ENCODE results near the gene SLC25A23. TPM values are rescaled to one million over a fixed set of nuclear protein-coding genes. Genes with fewer than 3 reads are reported as not detected.

Gene SLC25A23
- polyA plus RNA-seq, 1 donor = 27.9 TPM

- DNase-seq = no peak
- no CpG with 5 or more reads among the region's 114 CpGs for WGBS (ENCODE audit: insufficient coverage, low lambda C conversion rate)
- peaks cover 1% of the 10 kb centered on the region for H3K27me3 ChIP-seq (ENCODE audit: control insufficient read depth, insufficient read depth, low read length)
- H3K27ac ChIP-seq (ENCODE audit: low read length) = peak within 1 kb of the TSS; percentile 55
- peaks cover 8% of the 10 kb centered on the region for H3K9me3 ChIP-seq (ENCODE audit: control insufficient read depth, low read depth, low read length)
- peaks cover 32% of the 10 kb centered on the region for H3K36me3 ChIP-seq (ENCODE audit: control insufficient read depth, insufficient read depth, low read length)
- H3K4me3 ChIP-seq (ENCODE audit: low read length) = peak within 1 kb of the TSS; percentile 83
- peaks cover 12% of the 10 kb centered on the region for H3K4me1 ChIP-seq (ENCODE audit: control insufficient read depth, insufficient read depth, low read length)
These were observed 35.2 kb downstream of the SLC25A23 start, which contains the start of gene KHSRP for GRCh38 chr19:6424195-6424938. Gene KHSRP (minus strand): TSS chr19:6424811. CDS start chr19:6424701, 110 bp downstream.

DNA sequence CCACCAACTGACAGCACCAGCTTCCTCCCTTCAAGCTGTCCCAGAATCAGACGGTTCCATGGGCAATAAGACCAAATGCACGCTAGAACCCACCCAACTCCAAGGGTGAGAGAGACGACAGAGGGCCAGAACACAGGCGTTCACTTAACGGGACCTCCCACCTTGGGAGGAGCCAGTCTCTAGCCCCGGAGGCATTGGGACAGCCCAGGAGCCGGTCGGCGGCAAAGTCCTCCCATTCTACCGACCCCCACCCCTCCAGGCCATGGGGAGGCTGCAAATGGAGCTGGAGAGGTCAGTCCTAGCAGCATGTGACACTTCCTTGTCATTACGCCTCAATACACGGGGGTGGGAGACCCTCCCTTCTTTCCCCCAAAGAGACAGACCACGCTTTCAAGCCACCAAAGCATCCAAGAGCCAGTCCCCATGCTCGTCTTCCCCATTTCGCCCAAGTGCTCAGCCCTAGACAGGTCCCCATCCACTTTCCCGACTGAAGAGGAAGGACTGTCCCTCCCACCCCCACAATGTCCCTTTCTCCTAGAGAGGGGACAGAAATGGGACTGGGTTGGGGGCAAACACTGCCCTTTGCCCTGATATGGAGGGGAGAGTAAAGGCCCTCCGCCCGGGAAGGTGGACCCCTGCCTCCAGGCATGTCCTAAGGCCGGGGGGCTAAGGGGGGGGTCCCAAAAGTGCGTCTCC lies 35.9 kb downstream of the SLC25A23 start:
- peak overlapping the region; percentile 83 for H3K4me3 ChIP-seq (ENCODE audit: low read length)
- DNase-seq = peak in 1 of 2 donors; percentile 54
- peaks cover 8% of the 10 kb centered on the region for H3K9me3 ChIP-seq (ENCODE audit: control insufficient read depth, low read depth, low read length)
- peaks cover 39% of the 10 kb centered on the region for H3K36me3 ChIP-seq (ENCODE audit: control insufficient read depth, insufficient read depth, low read length)
- no CpG with 5 or more reads among the region's 20 CpGs for WGBS (ENCODE audit: insufficient coverage, low lambda C conversion rate)
- peaks cover 12% of the 10 kb centered on the region for H3K4me1 ChIP-seq (ENCODE audit: control insufficient read depth, insufficient read depth, low read length)
- peak overlapping the region; percentile 41 for H3K27ac ChIP-seq (ENCODE audit: low read length)
- no peaks in the 10 kb centered on the region for H3K27me3 ChIP-seq (ENCODE audit: control insufficient read depth, insufficient read depth, low read length)

DNA sequence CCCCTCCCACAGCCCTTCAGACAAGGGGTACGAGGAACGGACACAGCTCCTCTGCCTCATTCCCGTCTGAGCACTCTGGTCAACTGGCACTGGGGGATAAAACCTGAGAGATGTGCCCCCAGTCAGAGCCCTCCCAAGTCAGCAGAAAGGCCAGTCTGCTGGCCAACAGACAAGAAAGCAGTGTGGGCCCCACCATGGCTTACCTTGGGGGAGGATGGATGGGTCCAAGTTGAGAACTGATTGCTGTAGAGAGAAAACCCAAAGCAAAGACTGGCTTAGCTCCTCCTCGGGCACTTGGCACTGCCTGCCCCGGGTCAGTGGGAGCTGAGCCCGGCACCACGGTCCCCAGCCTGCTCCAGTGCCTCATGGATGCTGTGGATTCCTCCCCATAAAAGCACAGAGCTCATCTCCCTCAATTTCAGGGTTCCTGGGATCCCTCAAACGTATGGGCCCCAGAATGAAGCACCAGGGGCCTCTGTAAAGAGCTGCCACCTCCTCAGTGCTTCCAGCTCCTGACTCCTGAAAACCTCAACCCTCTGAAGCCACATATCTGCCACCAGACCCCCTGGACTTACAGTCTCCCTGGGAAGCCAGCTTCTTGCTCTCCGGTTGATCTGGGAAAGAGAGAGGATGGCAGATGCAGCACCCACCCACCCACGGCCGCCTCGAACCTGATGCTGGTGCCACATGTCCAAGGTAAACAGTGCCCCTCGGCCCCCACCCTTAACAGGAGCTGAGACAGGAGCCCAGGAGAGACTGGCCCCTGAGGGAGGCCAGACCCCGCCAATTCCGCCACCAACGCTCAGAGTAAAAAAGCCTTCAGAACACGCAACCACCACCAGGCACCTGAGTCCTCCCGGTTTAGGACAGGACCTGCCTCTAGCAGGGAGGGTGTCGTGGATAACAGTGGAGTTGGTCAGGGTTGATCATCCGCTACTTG lies 38.2 kb downstream of the SLC25A23 start:
- Histone ChIP-seq H3K36me3 (ENCODE audit: control insufficient read depth, insufficient read depth, low read length) (peaks cover 62% of the 10 kb centered on the region), H3K27me3 (ENCODE audit: control insufficient read depth, insufficient read depth, low read length) (no peaks in the 10 kb centered on the region), H3K4me3 (ENCODE audit: low read length) (no peak overlapping the region), H3K27ac (ENCODE audit: low read length) (no peak overlapping the region), H3K9me3 (ENCODE audit: control insufficient read depth, low read depth, low read length) (peaks cover 8% of the 10 kb centered on the region), H3K4me1 (ENCODE audit: control insufficient read depth, insufficient read depth, low read length) (peaks cover 12% of the 10 kb centered on the region)
- WGBS (ENCODE audit: insufficient coverage, low lambda C conversion rate) = no CpG with 5 or more reads among the region's 20 CpGs
- no peak for DNase-seq

DNA sequence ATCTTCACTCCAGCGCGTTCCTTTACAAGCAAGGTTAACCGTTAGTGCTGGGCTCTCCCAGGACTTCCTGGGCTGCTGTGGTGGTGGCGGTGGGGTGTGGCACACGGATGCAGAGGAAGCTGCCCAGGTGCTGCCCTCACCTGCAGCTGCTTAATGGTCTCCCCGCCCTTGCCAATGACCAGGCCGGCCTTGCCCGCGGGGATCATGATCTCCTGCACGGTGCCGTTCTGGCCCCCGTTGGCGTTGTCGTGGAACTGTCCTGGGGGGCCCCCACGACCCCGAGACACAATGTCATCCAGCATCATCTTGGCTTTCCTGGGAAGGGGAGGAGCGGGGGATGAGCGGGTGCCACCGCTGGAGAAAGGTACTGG lies 41.0 kb downstream of the SLC25A23 start:
- H3K9me3 ChIP-seq (ENCODE audit: control insufficient read depth, low read depth, low read length) = peaks cover 5% of the 10 kb centered on the region
- H3K4me3 ChIP-seq (ENCODE audit: low read length) = no peak overlapping the region
- peaks cover 86% of the 10 kb centered on the region for H3K36me3 ChIP-seq (ENCODE audit: control insufficient read depth, insufficient read depth, low read length)
- H3K4me1 ChIP-seq (ENCODE audit: control insufficient read depth, insufficient read depth, low read length) = peaks cover 8% of the 10 kb centered on the region
- no peak for DNase-seq
- whole genome bisulfite sequencing (ENCODE audit: insufficient coverage, low lambda C conversion rate) = no CpG with 5 or more reads among the region's 19 CpGs
- no peaks in the 10 kb centered on the region for H3K27me3 ChIP-seq (ENCODE audit: control insufficient read depth, insufficient read depth, low read length)
- H3K27ac ChIP-seq (ENCODE audit: low read length) = no peak overlapping the region

GRCh38 chr19:6417713-6418561 lies 41.7 kb downstream of the SLC25A23 start:
- H3K9me3 ChIP-seq (ENCODE audit: control insufficient read depth, low read depth, low read length) = peaks cover 5% of the 10 kb centered on the region
- no peak overlapping the region for H3K27ac ChIP-seq (ENCODE audit: low read length)
- WGBS (ENCODE audit: insufficient coverage, low lambda C conversion rate) = no CpG with 5 or more reads among the region's 33 CpGs
- H3K4me3 ChIP-seq (ENCODE audit: low read length) = no peak overlapping the region
- DNase-seq = no peak
- peaks cover 9% of the 10 kb centered on the region for H3K4me1 ChIP-seq (ENCODE audit: control insufficient read depth, insufficient read depth, low read length)
- H3K36me3 ChIP-seq (ENCODE audit: control insufficient read depth, insufficient read depth, low read length) = peaks cover 86% of the 10 kb centered on the region
- no peaks in the 10 kb centered on the region for H3K27me3 ChIP-seq (ENCODE audit: control insufficient read depth, insufficient read depth, low read length)

DNA sequence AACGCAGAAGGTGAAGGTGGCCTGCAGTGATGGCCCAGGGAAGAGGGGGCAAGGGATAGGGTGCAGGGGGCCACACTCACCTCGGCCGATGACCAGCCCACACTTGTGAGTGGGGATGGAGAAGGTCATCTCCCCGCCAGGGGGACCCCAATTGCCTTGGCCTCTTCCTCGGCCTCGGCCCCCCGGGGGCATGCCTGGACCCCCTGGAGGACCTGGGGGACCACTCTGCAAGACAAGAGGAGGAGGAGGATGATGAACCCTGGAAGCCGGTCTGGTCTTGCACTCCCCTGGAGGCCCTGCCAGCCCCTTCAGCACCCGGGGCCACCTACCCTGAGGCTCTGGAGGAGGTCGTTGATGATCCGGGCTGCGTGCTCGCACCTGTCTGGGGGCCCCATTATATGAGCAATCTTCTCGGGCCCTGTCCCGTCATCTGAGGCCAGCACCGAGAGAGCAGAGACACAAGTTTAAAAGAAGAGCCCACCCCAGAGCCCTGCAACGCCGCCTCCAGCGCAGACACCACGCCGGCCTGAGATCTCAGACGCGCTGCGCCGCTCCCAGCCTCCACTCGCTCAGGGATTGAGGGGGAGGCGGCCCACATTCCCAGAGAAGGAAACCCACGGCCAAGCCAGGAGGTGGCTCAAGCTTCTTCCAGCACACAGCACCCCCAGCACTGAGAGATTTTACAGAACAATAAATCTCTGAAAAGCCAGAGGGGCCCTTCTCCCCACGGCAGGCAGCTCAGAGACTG lies 42.8 kb downstream of the SLC25A23 start:
- H3K4me1 ChIP-seq (ENCODE audit: control insufficient read depth, insufficient read depth, low read length) = peaks cover 3% of the 10 kb centered on the region
- peaks cover 5% of the 10 kb centered on the region for H3K9me3 ChIP-seq (ENCODE audit: control insufficient read depth, low read depth, low read length)
- DNase-seq = no peak
- H3K36me3 ChIP-seq (ENCODE audit: control insufficient read depth, insufficient read depth, low read length) = peaks cover 78% of the 10 kb centered on the region
- H3K4me3 ChIP-seq (ENCODE audit: low read length) = no peak overlapping the region
- no peaks in the 10 kb centered on the region for H3K27me3 ChIP-seq (ENCODE audit: control insufficient read depth, insufficient read depth, low read length)
- no CpG with 5 or more reads among the region's 29 CpGs for WGBS (ENCODE audit: insufficient coverage, low lambda C conversion rate)
- no peak overlapping the region for H3K27ac ChIP-seq (ENCODE audit: low read length)

DNA sequence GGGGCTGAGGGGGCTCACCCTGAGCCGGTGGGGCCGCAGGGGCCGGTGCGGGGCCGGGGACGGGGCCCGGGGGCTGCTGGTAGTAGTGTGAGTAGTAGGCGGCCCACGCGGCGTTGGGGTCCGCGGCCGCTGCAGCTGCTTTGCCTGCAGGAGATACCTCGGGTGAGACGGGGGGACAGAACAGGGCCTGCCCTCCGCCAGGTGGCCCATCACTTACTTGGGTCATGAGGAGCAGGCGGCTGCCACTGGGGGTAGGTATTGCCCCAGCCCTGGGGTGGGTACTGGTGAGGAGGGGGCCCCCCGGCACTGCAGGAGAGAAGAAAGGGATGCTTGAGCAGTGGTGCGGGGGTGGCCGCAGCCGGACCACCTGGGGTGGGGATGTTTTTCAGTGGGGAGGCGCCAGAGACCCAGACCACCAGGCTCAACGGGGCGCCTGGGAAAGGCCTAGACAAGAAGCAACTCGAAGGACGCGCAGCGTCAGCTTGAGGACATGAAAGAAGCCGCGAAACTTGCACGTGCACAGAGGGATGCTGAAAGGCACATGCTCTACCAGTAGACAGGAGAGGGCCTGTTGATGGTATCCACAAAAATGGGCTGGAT lies 43.9 kb downstream of the SLC25A23 start:
- no peak for DNase-seq
- Histone ChIP-seq H3K4me1 (ENCODE audit: control insufficient read depth, insufficient read depth, low read length) (peaks cover 3% of the 10 kb centered on the region), H3K36me3 (ENCODE audit: control insufficient read depth, insufficient read depth, low read length) (peaks cover 67% of the 10 kb centered on the region), H3K9me3 (ENCODE audit: control insufficient read depth, low read depth, low read length) (peaks cover 5% of the 10 kb centered on the region), H3K4me3 (ENCODE audit: low read length) (no peak overlapping the region), H3K27me3 (ENCODE audit: control insufficient read depth, insufficient read depth, low read length) (no peaks in the 10 kb centered on the region), H3K27ac (ENCODE audit: low read length) (no peak overlapping the region)
- WGBS (ENCODE audit: insufficient coverage, low lambda C conversion rate) = 98% methylated on average over 8 of the region's 32 CpGs

GRCh38 chr19:6414793-6415590 lies 44.6 kb downstream of the SLC25A23 start:
- Histone ChIP-seq H3K4me3 (ENCODE audit: low read length) (no peak overlapping the region), H3K27ac (ENCODE audit: low read length) (no peak overlapping the region), H3K4me1 (ENCODE audit: control insufficient read depth, insufficient read depth, low read length) (peaks cover 3% of the 10 kb centered on the region), H3K9me3 (ENCODE audit: control insufficient read depth, low read depth, low read length) (peaks cover 5% of the 10 kb centered on the region), H3K36me3 (ENCODE audit: control insufficient read depth, insufficient read depth, low read length) (peaks cover 60% of the 10 kb centered on the region), H3K27me3 (ENCODE audit: control insufficient read depth, insufficient read depth, low read length) (no peaks in the 10 kb centered on the region)
- no peak for DNase-seq
- no CpG with 5 or more reads among the region's 47 CpGs for WGBS (ENCODE audit: insufficient coverage, low lambda C conversion rate)

Data from large intestine (tissue), 3 donors.